K562 (cell line): ENCODE measurements around the gene ZFYVE28. TPM values are rescaled to one million over a fixed set of nuclear protein-coding genes. Genes with fewer than 3 reads are reported as not detected.

ENCODE experiments used
- CHD7 ChIP-seq: fragments of 200-600 bp; sonication (generic); IDR thresholded peaks from one replicate; pipeline ENCODE4 v1.6.1; 2012; ENCODE audit warnings: mild to moderate bottlenecking, low read depth, low read length, inconsistent platforms
- GTF3C2 ChIP-seq: IDR thresholded peaks from 3 replicates; pipeline ENCODE4 v1.6.1; 2011; ENCODE audit warnings: borderline replicate concordance, mild to moderate bottlenecking, moderate library complexity; ENCODE audit not compliant: insufficient read length; ENCODE audit errors: extremely low read depth
- RCOR1 ChIP-seq, 2 experiments: IDR thresholded peaks; 2 replicates each; pipeline ENCODE4 v1.6.1; 2012; ENCODE audit warnings: low read depth in 2 of 2, low read length in 2 of 2, borderline replicate concordance in 1 of 2, improper control_type of control experiment in 1 of 2
- THAP7 ChIP-seq: fragments of 250-450 bp; sonication (Bioruptor Pico); IDR thresholded peaks from 2 replicates; pipeline ENCODE4 v1.5.0; 2021
- TRIM24 ChIP-seq, 2 experiments: fragments of 450-650 bp; IDR thresholded peaks; 2 replicates each; pipeline ENCODE4 v1.6.1; 2016
- ZBTB49 ChIP-seq: sonication (generic); formaldehyde crosslinking; IDR thresholded peaks from 2 replicates; pipeline ENCODE4 v1.8.0; 2022; ENCODE audit warnings: missing genetic modification reagents, mild to moderate bottlenecking, borderline replicate concordance
- polyA plus RNA-seq, 8 experiments: library from polyadenylated mRNA; depleted of rRNA in 4 of 8; stranded (reverse) in 5 of 8; unstranded in 3 of 8; fragments of >200 nt; fragmentation: Nextera tagmentation in 2 of 8; fragmentation: Illumina TruSeq in 1 of 8; extraction: Ambion mirVana in 2 of 8; extraction: Trizol in 1 of 8; gene quantifications; 2 replicates each; pipeline versions ENCODE4 v1.2.1 to v1.2.3, GENCODE V29; 2011 to 2014; ENCODE audit warnings: inconsistent platforms in 1 of 8, missing spikeins in 1 of 8
- total RNA-seq, 7 experiments: library from RNA; depleted of rRNA in 6 of 7; stranded (reverse); fragments of >200 nt in 6 of 7; fragmentation: Illumina TruSeq in 2 of 7; extraction: Trizol in 2 of 7; gene quantifications; 2 replicates each; pipeline versions ENCODE4 v1.2.1 to v1.2.3, GENCODE V29; 2011 to 2021; ENCODE audit warnings: low replicate concordance in 1 of 7

Gene ZFYVE28
- total and polyA plus RNA-seq, 9 of the 15 experiments (the other 6 are each of a cell fraction or from before 2014, with no cell fraction given): 1.3 to 24.8 (median 8.9) TPM

- TF ChIP-seq GTF3C2 (no peak), RCOR1 (IDR thresholded peaks at IDR 0.05; ENCODE audit: borderline replicate concordance in 1 of 2, low read depth in 2 of 2, low read length in 2 of 2) (0 out of 4 replicates have a peak, but pooled peaks of 1 of the 2 experiments have one; percentile 56), CHD7 (no peak), TRIM24 (IDR thresholded peaks at IDR 0.05) (0 out of 4 replicates have a peak, but pooled peaks of 1 of the 2 experiments have one; percentile 7), THAP7 (CRISPR knock-in tag) (no peak), ZBTB49 (no peak)
Measured at GRCh38 chr4:2412885-2413716, 5.3 kb downstream of the ZFYVE28 start (continued).
